ENCODE measurements around the gene DAP. TPM values are rescaled to one million over a fixed set of nuclear protein-coding genes. Genes with fewer than 3 reads are reported as not detected.

DAP gene, protein sequence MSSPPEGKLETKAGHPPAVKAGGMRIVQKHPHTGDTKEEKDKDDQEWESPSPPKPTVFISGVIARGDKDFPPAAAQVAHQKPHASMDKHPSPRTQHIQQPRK
- total RNA-seq (2021; ENCODE audit: unreplicated experiment) (108 TPM), Bru-seq, nascent RNA (percentile 83 among the genes with signal in this experiment), BruChase-seq, experiment 1, labeled RNA remaining after a 2-hour chase (percentile 71 among the genes with signal in this experiment), BruChase-seq, experiment 2, labeled RNA remaining after a 6-hour chase (percentile 73 among the genes with signal in this experiment)
- polyA plus RNA-seq (2012; ENCODE audit: insufficient read length): 103 TPM
- long read RNA-seq, transcript DAP-201 (4 exons, 2,339 nt): major isoform, 197 of 254 reads
- long read RNA-seq, partial matches to known transcripts: 5 of 254 reads
- long read RNA-seq, other reads (novel, unspliced or antisense): 46 of 254 reads

DNA sequence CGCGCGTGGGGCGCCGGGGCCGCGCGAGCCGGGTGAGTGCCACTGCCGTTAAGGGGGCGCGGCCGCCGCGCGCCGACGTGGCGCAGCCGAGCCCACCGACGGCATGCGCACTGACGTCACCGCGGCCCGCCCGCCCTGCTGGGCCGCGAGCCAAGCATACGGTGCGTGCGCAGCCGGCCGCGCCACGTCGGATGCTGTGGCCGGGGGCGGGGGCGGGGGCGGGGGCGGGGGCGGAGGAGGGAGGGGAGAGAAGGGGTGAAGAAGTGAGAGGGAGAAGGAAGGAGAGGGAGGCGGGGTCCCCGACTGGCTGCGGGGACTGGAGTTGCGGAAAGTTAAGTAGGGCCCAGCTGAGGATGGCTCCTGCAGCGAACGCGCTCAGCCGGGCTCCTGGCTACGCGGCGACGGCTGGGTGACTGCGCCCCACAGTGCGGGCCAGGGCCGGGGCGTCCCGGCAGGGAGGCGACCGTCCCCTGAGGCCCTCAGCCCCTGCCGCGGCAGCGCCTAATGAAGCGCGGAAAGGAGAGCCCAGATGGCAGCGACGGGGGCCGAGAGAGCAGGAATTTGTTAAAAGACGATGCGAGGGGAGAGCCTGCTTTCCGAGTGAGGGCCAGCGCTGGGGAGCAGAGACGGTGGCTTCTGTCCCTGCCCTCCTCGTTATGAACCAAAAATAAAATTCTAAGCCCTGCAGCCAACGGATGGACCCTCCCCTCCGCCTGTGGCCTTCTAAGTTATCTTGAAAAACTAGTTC, at the start of gene DAP:
DAP (minus strand) TSS at position 50 of the 748 bp plus-strand sequence. CDS start 166 bp downstream, outside the sequence.
- Histone ChIP-seq H3K27me3 (ENCODE audit: control insufficient read depth, insufficient read depth, low read length) (no peaks in the 10 kb centered on the region), H3K4me1 (ENCODE audit: control insufficient read depth, insufficient read depth, low read length) (peaks cover 7% of the 10 kb centered on the region), H3K36me3 (ENCODE audit: control insufficient read depth, insufficient read depth, low read length) (no peaks in the 10 kb centered on the region; the same call in 1 of the 2 replicates), H3K27ac (ENCODE audit: low read length) (peak within 1 kb of the TSS; percentile 90), H3K9me3 (ENCODE audit: control insufficient read depth, insufficient read depth, low read depth, low read length) (no peaks in the 10 kb centered on the region), H3K4me3 (ENCODE audit: low read depth in 2 of 2, low read length in 2 of 2) (peak within 1 kb of the TSS; percentile 69 to 85)
- CTCF ChIA-PET: no interaction called here
- in situ Hi-C loops (cut with HindIII; ENCODE audit: low pct_unique_long_range_greater_than_20kb, low sequenced_read_pairs) (no loop called here), intact Hi-C loops (cut with micrococcal nuclease; ENCODE audit: unreplicated experiment) (no loop called here)
- BruUV-seq (replicated peaks): TSS peak; percentile 90
- POLR2A ChIA-PET: no interaction called here
- TF ChIP-seq, protein P1, sequence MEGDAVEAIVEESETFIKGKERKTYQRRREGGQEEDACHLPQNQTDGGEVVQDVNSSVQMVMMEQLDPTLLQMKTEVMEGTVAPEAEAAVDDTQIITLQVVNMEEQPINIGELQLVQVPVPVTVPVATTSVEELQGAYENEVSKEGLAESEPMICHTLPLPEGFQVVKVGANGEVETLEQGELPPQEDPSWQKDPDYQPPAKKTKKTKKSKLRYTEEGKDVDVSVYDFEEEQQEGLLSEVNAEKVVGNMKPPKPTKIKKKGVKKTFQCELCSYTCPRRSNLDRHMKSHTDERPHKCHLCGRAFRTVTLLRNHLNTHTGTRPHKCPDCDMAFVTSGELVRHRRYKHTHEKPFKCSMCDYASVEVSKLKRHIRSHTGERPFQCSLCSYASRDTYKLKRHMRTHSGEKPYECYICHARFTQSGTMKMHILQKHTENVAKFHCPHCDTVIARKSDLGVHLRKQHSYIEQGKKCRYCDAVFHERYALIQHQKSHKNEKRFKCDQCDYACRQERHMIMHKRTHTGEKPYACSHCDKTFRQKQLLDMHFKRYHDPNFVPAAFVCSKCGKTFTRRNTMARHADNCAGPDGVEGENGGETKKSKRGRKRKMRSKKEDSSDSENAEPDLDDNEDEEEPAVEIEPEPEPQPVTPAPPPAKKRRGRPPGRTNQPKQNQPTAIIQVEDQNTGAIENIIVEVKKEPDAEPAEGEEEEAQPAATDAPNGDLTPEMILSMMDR (IDR thresholded peaks at IDR 0.05): no peak
- TF ChIP-seq POLR2AphosphoS5 (IDR thresholded peaks at IDR 0.05; ENCODE audit: low read depth, low read length): no peak
- TF ChIP-seq TCF7L2 (IDR thresholded peaks at IDR 0.05; ENCODE audit: low read depth, low read length): no peak
- DNase-seq (ENCODE audit: low read depth, low spot score) (peak; percentile 28), ATAC-seq (peak; percentile 94)

DNA sequence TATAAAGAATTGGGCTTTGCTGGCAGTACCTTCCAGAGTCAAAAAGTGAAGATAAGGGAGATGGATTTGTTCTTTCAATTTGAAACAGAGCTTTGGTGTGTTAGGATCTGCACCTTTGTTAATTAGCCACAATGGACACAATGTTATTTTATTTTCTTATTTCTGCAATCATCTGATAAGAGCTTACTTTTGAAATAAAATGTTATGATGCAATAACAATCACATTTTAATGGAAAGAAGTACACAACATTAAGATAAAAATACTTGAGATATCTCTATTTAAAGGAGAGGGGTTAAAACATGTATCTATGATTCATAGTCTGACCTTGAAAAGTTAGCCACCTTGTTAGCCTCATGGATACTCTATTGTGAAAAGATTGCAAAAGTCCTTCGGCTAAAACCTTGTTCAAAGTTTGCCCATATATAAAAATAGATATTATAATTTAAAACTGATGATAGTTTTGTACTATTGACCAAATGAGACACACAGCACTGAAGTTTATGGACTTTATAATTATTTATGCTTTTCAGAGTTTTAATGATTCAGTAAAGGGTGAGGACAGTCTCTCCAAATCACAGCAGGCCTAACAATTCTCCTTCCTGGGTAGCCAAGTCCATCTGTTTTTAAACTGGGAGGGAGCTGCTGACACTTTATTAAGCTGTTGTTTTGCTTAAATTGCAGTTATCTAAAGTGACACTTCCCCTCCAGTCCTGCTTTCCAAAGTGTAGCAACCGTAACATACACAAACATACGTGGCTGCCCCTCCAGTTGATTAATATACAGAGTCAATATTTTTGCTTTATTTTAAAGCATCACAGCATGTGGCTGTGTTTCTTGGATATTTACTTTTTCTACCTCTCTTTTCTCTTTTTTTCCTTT, 47.6 kb upstream of the DAP start:
- POLR2A ChIA-PET: no interaction called here
- in situ Hi-C loops (cut with HindIII; ENCODE audit: low pct_unique_long_range_greater_than_20kb, low sequenced_read_pairs): no loop called here
- no peak overlapping the region for H3K4me3 ChIP-seq (ENCODE audit: low read depth in 2 of 2, low read length in 2 of 2)
- BruUV-seq (replicated peaks): no TSS peak
- CTCF ChIA-PET: no interaction called here
- H3K9me3 ChIP-seq (ENCODE audit: control insufficient read depth, insufficient read depth, low read depth, low read length): no peaks in the 10 kb centered on the region
- DNase-seq (ENCODE audit: low read depth, low spot score) (no peak), ATAC-seq (no peak)
- H3K27ac ChIP-seq (ENCODE audit: low read length): no peak overlapping the region
- peaks cover 3% of the 10 kb centered on the region; the same call in 1 of the 2 replicates for H3K27me3 ChIP-seq (ENCODE audit: control insufficient read depth, insufficient read depth, low read length)
- intact Hi-C loops (cut with micrococcal nuclease; ENCODE audit: unreplicated experiment): no loop called here
- no peaks in the 10 kb centered on the region for H3K4me1 ChIP-seq (ENCODE audit: control insufficient read depth, insufficient read depth, low read length)
- no peaks in the 10 kb centered on the region for H3K36me3 ChIP-seq (ENCODE audit: control insufficient read depth, insufficient read depth, low read length)
- TF ChIP-seq, protein P2, sequence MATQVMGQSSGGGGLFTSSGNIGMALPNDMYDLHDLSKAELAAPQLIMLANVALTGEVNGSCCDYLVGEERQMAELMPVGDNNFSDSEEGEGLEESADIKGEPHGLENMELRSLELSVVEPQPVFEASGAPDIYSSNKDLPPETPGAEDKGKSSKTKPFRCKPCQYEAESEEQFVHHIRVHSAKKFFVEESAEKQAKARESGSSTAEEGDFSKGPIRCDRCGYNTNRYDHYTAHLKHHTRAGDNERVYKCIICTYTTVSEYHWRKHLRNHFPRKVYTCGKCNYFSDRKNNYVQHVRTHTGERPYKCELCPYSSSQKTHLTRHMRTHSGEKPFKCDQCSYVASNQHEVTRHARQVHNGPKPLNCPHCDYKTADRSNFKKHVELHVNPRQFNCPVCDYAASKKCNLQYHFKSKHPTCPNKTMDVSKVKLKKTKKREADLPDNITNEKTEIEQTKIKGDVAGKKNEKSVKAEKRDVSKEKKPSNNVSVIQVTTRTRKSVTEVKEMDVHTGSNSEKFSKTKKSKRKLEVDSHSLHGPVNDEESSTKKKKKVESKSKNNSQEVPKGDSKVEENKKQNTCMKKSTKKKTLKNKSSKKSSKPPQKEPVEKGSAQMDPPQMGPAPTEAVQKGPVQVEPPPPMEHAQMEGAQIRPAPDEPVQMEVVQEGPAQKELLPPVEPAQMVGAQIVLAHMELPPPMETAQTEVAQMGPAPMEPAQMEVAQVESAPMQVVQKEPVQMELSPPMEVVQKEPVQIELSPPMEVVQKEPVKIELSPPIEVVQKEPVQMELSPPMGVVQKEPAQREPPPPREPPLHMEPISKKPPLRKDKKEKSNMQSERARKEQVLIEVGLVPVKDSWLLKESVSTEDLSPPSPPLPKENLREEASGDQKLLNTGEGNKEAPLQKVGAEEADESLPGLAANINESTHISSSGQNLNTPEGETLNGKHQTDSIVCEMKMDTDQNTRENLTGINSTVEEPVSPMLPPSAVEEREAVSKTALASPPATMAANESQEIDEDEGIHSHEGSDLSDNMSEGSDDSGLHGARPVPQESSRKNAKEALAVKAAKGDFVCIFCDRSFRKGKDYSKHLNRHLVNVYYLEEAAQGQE (IDR thresholded peaks at IDR 0.05; ENCODE audit: insufficient read depth in 1 of 2, low read depth in 2 of 2, low read length in 1 of 2): no peak
- TF ChIP-seq, protein P1 (IDR thresholded peaks at IDR 0.05): no peak
- TF ChIP-seq POLR2AphosphoS5 (IDR thresholded peaks at IDR 0.05; ENCODE audit: low read depth, low read length) (no peak), SIN3A (IDR thresholded peaks at IDR 0.05; ENCODE audit: borderline replicate concordance, insufficient read depth, low read depth, low read length) (no peak), TCF7L2 (IDR thresholded peaks at IDR 0.05; ENCODE audit: low read depth, low read length) (no peak)
